HCT116 (cell line): ENCODE data around the gene METTL3. TPM values are rescaled to one million over a fixed set of nuclear protein-coding genes. Genes with fewer than 3 reads are reported as not detected.

Experiments used
- ATAC-seq: fragments of 200-7000 bp; cut with Tn5 transposase; 2 replicates; pipeline ENCODE4 v1.9.1; 2020; ENCODE audit warnings: mild to moderate bottlenecking, moderate library complexity
- BruUV-seq: library from RNA; stranded (reverse); fragments of 400-500 nt; replicated peaks from 2 replicates; lab custom pipeline; 2021; lab: Mats Ljungman, UMichigan
- CTCF ChIA-PET: fragments of 300-600 bp; sonication (Branson Sonifier 250); formaldehyde crosslinking; loops from one replicate; lab custom pipeline; 2021; ENCODE audit warnings: antibody characterized with exemption; lab: Charles Lee
- POLR2A ChIA-PET: fragments of 300-600, 350-600 bp; sonication (Branson Sonifier 250); formaldehyde crosslinking; loops from one replicate; lab custom pipeline; 2021; ENCODE audit warnings: antibody characterized with exemption; lab: Charles Lee
- RAD21 ChIA-PET, 2 experiments: fragments of 300-600 bp; sonication (Branson Sonifier 250); formaldehyde crosslinking; loops; one replicate each; lab custom pipeline; 2023; ENCODE audit warnings: low total read pairs in 2 of 2; ENCODE audit not compliant: uncharacterized antibody in 2 of 2, unreplicated experiment in 2 of 2, low non-redundant PET in 1 of 2; lab: Charles Lee
- DNase-seq: peaks from one replicate; pipeline ENCODE4 v3.0.0-alpha.2; 2010; ENCODE audit warnings: low read depth, low spot score
- H2AFZ ChIP-seq: fragments of 200-600 bp; shearing (Covaris generic), sonication (generic); 2 replicates; pipeline ENCODE4 v1.6.1; 2017; ENCODE audit warnings: low read depth, mixed run types, mixed read lengths, antibody characterized with exemption, low read length; ENCODE audit not compliant: poor library complexity, severe bottlenecking
- H3K27ac ChIP-seq: 2 replicates; pipeline ENCODE4 v1.5.1; 2012; ENCODE audit warnings: low read depth, low read length
- H3K27me3 ChIP-seq: fragments of 200-600 bp; sonication (generic); 2 replicates; pipeline ENCODE4 v1.6.1; 2016; ENCODE audit warnings: mixed run types, low read length, mixed read lengths; ENCODE audit not compliant: insufficient read depth
- H3K36me3 ChIP-seq, 2 experiments: fragments of 200-500 bp in 1 of 2; fragments of 200-600 bp in 1 of 2; sonication (Bioruptor generic) in 1 of 2; sonication (generic) in 1 of 2; 2 replicates each; pipeline versions ENCODE4 v1.5.1 to v1.6.1; 2014 to 2016; ENCODE audit warnings: low read length in 2 of 2, inconsistent platforms in 1 of 2, mixed read lengths in 1 of 2, mixed run types in 1 of 2; ENCODE audit not compliant: insufficient read depth in 2 of 2, control insufficient read depth in 1 of 2
- H3K4me1 ChIP-seq, 2 experiments: fragments of 200-600 bp in 1 of 2; sonication (generic) in 1 of 2; 2 replicates each; pipeline versions ENCODE4 v1.5.1 to v1.6.1; 2012 to 2017; ENCODE audit warnings: low read length in 2 of 2, inconsistent platforms in 1 of 2, mild to moderate bottlenecking in 1 of 2, mixed read lengths in 1 of 2, mixed run types in 1 of 2, moderate library complexity in 1 of 2; ENCODE audit not compliant: insufficient read depth in 2 of 2, control insufficient read depth in 1 of 2
- H3K4me2 ChIP-seq: fragments of 200-600 bp; sonication (generic); 2 replicates; pipeline ENCODE4 v1.6.1; 2017; ENCODE audit warnings: mixed run types, low read length, mixed read lengths
- H3K4me3 ChIP-seq, 2 experiments: fragments of 200-600 bp in 1 of 2; sonication (generic) in 1 of 2; replicated peaks in 1 of 2; 2 replicates each; pipeline ENCODE4 v1.5.1; 2011 to 2016; ENCODE audit warnings: low read length in 2 of 2, control low read depth in 1 of 2, low read depth in 1 of 2, mild to moderate bottlenecking in 1 of 2, mixed read lengths in 1 of 2, mixed run types in 1 of 2
- H3K79me2 ChIP-seq: fragments of 200-600 bp; sonication (generic); 2 replicates; pipeline ENCODE4 v1.6.1; 2017; ENCODE audit warnings: mild to moderate bottlenecking, mixed run types, low read length, moderate library complexity, mixed read lengths; ENCODE audit not compliant: insufficient read depth
- H3K9ac ChIP-seq: fragments of 200-600 bp; sonication (generic); 2 replicates; pipeline ENCODE4 v1.6.1; 2016; ENCODE audit warnings: low read length, mixed read lengths
- H3K9me2 ChIP-seq: fragments of 200-600 bp; sonication (generic), shearing (Covaris generic); 2 replicates; pipeline ENCODE4 v1.6.1; 2017; ENCODE audit warnings: mixed run types, mild to moderate bottlenecking, moderate library complexity; ENCODE audit not compliant: insufficient read depth
- H3K9me3 ChIP-seq, 2 experiments: fragments of 200-500 bp in 1 of 2; fragments of 200-600 bp in 1 of 2; sonication (Bioruptor generic) in 1 of 2; sonication (generic) in 1 of 2; 2 replicates each; pipeline ENCODE4 v1.6.1; 2014 to 2017; ENCODE audit warnings: low read length in 2 of 2, mixed read lengths in 2 of 2, inconsistent platforms in 1 of 2, low read depth in 1 of 2, mild to moderate bottlenecking in 1 of 2, mixed run types in 1 of 2, moderate library complexity in 1 of 2; ENCODE audit not compliant: control insufficient read depth in 1 of 2, insufficient read depth in 1 of 2
- H4K20me1 ChIP-seq: fragments of 200-600 bp; sonication (generic), shearing (Covaris generic); 2 replicates; pipeline ENCODE4 v1.6.1; 2017; ENCODE audit warnings: mixed run types, mild to moderate bottlenecking, moderate library complexity; ENCODE audit not compliant: insufficient read depth
- JUND ChIP-seq: IDR thresholded peaks from 2 replicates; pipeline ENCODE4 v1.6.1; 2012
- POLR2A ChIP-seq: IDR thresholded peaks from 2 replicates; pipeline ENCODE4 v1.7.0; 2011; ENCODE audit warnings: borderline replicate concordance; ENCODE audit not compliant: insufficient read depth, insufficient read length; ENCODE audit errors: extremely low read depth
- SP1 ChIP-seq: IDR thresholded peaks from 2 replicates; pipeline ENCODE4 v1.6.1; 2012; ENCODE audit warnings: low read depth
- intact Hi-C: fragments of 100-400 bp; cut with micrococcal nuclease; formaldehyde crosslinking; loops from 2 replicates; pipeline ENCODE4 v1.10.0; 2022
- total RNA-seq: library from RNA; stranded (reverse); gene quantifications from one replicate; pipeline ENCODE4 v1.2.1, GENCODE V29; 2021; ENCODE audit not compliant: unreplicated experiment
- TF ChIP-seq, protein P1 (sequence below): IDR thresholded peaks from 2 replicates; pipeline ENCODE4 v1.6.1; 2011; ENCODE audit warnings: mild to moderate bottlenecking, low read length, moderate library complexity; ENCODE audit not compliant: insufficient replicate concordance; ENCODE audit errors: extremely low read depth
- TF ChIP-seq, protein P2 (sequence below): IDR thresholded peaks from 2 replicates; pipeline ENCODE4 v1.6.1; 2012

METTL3 gene
- total RNA-seq, 1 experiment from 2014 or later = 62.3 TPM

DNA sequence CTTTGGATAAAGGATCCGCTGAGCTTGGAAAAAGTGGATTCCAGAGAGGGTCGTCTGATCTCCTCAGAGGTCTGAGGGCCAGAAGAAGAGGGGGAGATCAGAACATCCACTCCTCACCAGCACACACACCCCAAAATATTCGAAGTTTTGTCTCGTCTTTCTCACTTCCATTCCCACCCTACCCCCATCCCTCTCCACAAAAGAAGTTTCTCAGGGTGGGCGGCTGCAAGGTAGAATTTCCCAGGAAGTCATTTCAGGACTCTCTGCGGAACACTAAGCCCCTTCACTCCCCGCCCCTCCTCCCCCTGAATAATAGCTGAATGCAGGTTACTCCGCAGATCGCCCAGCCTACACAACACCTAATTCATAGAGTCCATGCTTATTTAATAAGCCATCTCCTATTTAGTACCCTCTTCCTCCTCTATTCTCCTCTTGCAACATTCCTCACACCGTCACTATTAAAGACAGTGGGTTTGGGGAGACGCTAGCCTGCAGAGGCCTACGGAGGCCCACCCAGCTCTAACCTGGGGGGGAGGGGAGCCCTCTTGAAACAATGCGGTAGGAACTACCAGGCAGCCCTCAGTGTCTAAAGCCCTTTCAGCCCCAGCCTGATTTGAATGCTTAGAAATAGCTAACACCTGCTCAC, 15.7 kb upstream of the METTL3 start (continued):
- TF ChIP-seq, protein P1, sequence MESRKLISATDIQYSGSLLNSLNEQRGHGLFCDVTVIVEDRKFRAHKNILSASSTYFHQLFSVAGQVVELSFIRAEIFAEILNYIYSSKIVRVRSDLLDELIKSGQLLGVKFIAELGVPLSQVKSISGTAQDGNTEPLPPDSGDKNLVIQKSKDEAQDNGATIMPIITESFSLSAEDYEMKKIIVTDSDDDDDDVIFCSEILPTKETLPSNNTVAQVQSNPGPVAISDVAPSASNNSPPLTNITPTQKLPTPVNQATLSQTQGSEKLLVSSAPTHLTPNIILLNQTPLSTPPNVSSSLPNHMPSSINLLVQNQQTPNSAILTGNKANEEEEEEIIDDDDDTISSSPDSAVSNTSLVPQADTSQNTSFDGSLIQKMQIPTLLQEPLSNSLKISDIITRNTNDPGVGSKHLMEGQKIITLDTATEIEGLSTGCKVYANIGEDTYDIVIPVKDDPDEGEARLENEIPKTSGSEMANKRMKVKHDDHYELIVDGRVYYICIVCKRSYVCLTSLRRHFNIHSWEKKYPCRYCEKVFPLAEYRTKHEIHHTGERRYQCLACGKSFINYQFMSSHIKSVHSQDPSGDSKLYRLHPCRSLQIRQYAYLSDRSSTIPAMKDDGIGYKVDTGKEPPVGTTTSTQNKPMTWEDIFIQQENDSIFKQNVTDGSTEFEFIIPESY = no peak
- TF ChIP-seq, protein P2, sequence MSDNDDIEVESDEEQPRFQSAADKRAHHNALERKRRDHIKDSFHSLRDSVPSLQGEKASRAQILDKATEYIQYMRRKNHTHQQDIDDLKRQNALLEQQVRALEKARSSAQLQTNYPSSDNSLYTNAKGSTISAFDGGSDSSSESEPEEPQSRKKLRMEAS = no peak
- no peak for TF ChIP-seq POLR2A

DNA sequence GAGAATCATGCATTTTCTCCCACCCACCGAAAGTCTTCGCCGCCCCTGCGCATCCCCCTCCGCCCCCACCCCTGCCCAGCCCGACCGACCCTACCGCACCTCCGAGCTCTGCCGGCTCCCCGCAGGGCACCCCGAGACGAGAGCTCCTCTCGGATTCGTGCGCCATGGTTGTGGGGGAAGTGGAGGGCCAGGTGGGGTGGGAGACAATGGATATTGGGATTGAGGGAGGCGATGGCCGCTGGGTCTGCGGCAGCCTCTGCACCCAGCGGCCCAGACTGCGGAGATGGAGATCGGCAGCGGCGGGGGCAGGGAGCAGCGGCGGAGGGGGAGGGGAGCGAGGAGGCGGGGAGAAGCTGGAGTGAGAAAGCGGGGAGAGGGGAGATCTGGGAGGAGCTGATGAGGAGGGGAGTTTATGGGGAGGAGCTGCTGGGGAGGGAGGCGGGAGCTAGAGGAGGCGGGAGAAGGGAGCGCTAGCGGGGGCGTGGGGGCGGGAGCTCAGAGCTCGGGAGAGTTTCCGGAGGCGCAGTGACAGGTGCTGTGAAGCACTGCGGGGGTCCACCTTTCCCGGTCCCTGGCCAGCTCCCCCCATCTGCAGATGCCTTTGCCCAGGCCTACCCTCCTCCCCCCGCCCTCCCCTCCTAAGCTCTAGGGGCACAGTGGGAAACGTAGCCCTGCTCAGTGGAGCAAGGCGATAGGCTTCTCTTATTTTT, 15.0 kb upstream of the METTL3 start, which contains the start of gene SALL2:
TSS of gene SALL2 (minus strand) at position 385 of the 710 bp plus-strand sequence. CDS start at position 166, 219 bp downstream.
- H3K4me2 ChIP-seq = no peak within 1 kb of the TSS
- ChIA-PET RAD21 (no interaction called here), POLR2A (no interaction called here), CTCF (no interaction called here)
- no peak within 1 kb of the TSS for H3K4me3 ChIP-seq
- no peak within 1 kb of the TSS for H2AFZ ChIP-seq
- TF ChIP-seq SP1 (no peak), JUND (no peak)
- peaks cover 0 to 5% of the 10 kb centered on the region in 2 experiments; a peak in 1 of 4 replicates for H3K4me1 ChIP-seq
- H3K9me3 ChIP-seq = no peaks in the 10 kb centered on the region
- no peak within 1 kb of the TSS for H3K9ac ChIP-seq
- no peaks in the 10 kb centered on the region for H3K36me3 ChIP-seq
- no peaks in the 10 kb centered on the region for H3K79me2 ChIP-seq
- no peaks in the 10 kb centered on the region for H4K20me1 ChIP-seq
- intact Hi-C loops = no loop called here
- no peak for DNase-seq
- H3K9me2 ChIP-seq = no peaks in the 10 kb centered on the region
- ATAC-seq = no peak
- peaks cover 2% of the 10 kb centered on the region; the same call in 1 of the 2 replicates for H3K27me3 ChIP-seq
- BruUV-seq = no TSS peak
- H3K27ac ChIP-seq = no peak within 1 kb of the TSS
